ENCODE results near the gene GTPBP6. TPM values are rescaled to one million over a fixed set of nuclear protein-coding genes. Genes with fewer than 3 reads are reported as not detected.

GTPBP6 gene
- total RNA-seq, 3 donors from 2014 or later (not counting 1 experiment from before 2014, with no cell fraction given) = 46.9 to 62.8 (median 49.8) TPM

- H3K4me1 ChIP-seq (ENCODE audit: control insufficient read depth, insufficient read depth, low read length) = no peaks in the 10 kb centered on the region
- H3K36me3 Mint-ChIP-seq = no peaks in the 10 kb centered on the region
- no peaks in the 10 kb centered on the region for H3K27me3 ChIP-seq (ENCODE audit: control insufficient read depth, insufficient read depth, low read length)
- no peak overlapping the region for H3K27ac ChIP-seq (ENCODE audit: low read length)
- no peak for TF ChIP-seq CTCF (IDR thresholded peaks at IDR 0.05)
- no peaks in the 10 kb centered on the region for H3K9me3 ChIP-seq (ENCODE audit: control insufficient read depth, insufficient read depth, low read length)
- no peak overlapping the region for H3K27ac Mint-ChIP-seq
- H3K36me3 ChIP-seq (ENCODE audit: control insufficient read depth, insufficient read depth, low read length) = no peaks in the 10 kb centered on the region
- H3K4me3 Mint-ChIP-seq = no peak overlapping the region
- 94% methylated on average over 20 of the region's 20 CpGs for WGBS (ENCODE audit: insufficient coverage)
- no peaks in the 10 kb centered on the region for H3K9me3 Mint-ChIP-seq
- peaks cover 0 to 13% of the 10 kb centered on the region in 2 donors for H3K4me1 Mint-ChIP-seq
- DNase-seq = no peak
- no peak for ATAC-seq
- intact Hi-C loops (cut with micrococcal nuclease) = no loop called here
- no peaks in the 10 kb centered on the region for H3K27me3 Mint-ChIP-seq (ENCODE audit: low read depth in 2 of 2)
- H3K4me3 ChIP-seq (ENCODE audit: low read length) = no peak overlapping the region
Observed at GRCh38 chrX:350148-350533, 31.5 kb upstream of the GTPBP6 start.

- no peaks in the 10 kb centered on the region for H3K9me3 Mint-ChIP-seq
- no peak for TF ChIP-seq CTCF (IDR thresholded peaks at IDR 0.05)
- H3K4me1 ChIP-seq (ENCODE audit: control insufficient read depth, insufficient read depth, low read length) = no peaks in the 10 kb centered on the region
- no peak overlapping the region for H3K4me3 Mint-ChIP-seq
- no peak overlapping the region for H3K27ac ChIP-seq (ENCODE audit: low read length)
- no peaks in the 10 kb centered on the region for H3K9me3 ChIP-seq (ENCODE audit: control insufficient read depth, insufficient read depth, low read length)
- no peak overlapping the region for H3K27ac Mint-ChIP-seq
- H3K4me1 Mint-ChIP-seq = peaks cover 0 to 14% of the 10 kb centered on the region in 2 donors
- no peaks in the 10 kb centered on the region for H3K36me3 ChIP-seq (ENCODE audit: control insufficient read depth, insufficient read depth, low read length)
- WGBS (ENCODE audit: insufficient coverage) = 84% methylated on average over 10 of the region's 10 CpGs
- no peaks in the 10 kb centered on the region for H3K36me3 Mint-ChIP-seq
- DNase-seq = no peak
- no peaks in the 10 kb centered on the region for H3K27me3 Mint-ChIP-seq (ENCODE audit: low read depth in 2 of 2)
- no peaks in the 10 kb centered on the region for H3K27me3 ChIP-seq (ENCODE audit: control insufficient read depth, insufficient read depth, low read length)
- H3K4me3 ChIP-seq (ENCODE audit: low read length) = no peak overlapping the region
- intact Hi-C loops (cut with micrococcal nuclease) = loop anchor here (10.0 kb wide), 1 partner anchor 55 kb away; no protein-coding TSS in a partner anchor
- ATAC-seq = no peak
Observed at GRCh38 chrX:349702-350101, 31.1 kb upstream of the GTPBP6 start.

GRCh38 chrX:349196-349595 is 30.6 kb upstream of the GTPBP6 start:
- intact Hi-C loops (cut with micrococcal nuclease) = loop anchor here (10.0 kb wide), 1 partner anchor 56 kb away; no protein-coding TSS in a partner anchor
- Mint-ChIP-seq H3K4me1 (peaks cover 0 to 14% of the 10 kb centered on the region in 2 donors), H3K27ac (no peak overlapping the region), H3K9me3 (no peaks in the 10 kb centered on the region), H3K27me3 (ENCODE audit: low read depth in 2 of 2) (no peaks in the 10 kb centered on the region), H3K36me3 (no peaks in the 10 kb centered on the region), H3K4me3 (no peak overlapping the region)
- no peak for TF ChIP-seq CTCF (IDR thresholded peaks at IDR 0.05)
- H3K27me3 ChIP-seq (ENCODE audit: control insufficient read depth, insufficient read depth, low read length) = no peaks in the 10 kb centered on the region
- 98% methylated on average over 18 of the region's 18 CpGs for WGBS (ENCODE audit: insufficient coverage)
- H3K4me1 ChIP-seq (ENCODE audit: control insufficient read depth, insufficient read depth, low read length) = no peaks in the 10 kb centered on the region
- no peak for ATAC-seq
- H3K36me3 ChIP-seq (ENCODE audit: control insufficient read depth, insufficient read depth, low read length) = no peaks in the 10 kb centered on the region
- H3K4me3 ChIP-seq (ENCODE audit: low read length) = no peak overlapping the region
- DNase-seq = no peak
- no peak overlapping the region for H3K27ac ChIP-seq (ENCODE audit: low read length)
- H3K9me3 ChIP-seq (ENCODE audit: control insufficient read depth, insufficient read depth, low read length) = no peaks in the 10 kb centered on the region

- Mint-ChIP-seq H3K4me1 (peaks cover 0 to 14% of the 10 kb centered on the region in 2 donors), H3K27ac (no peak overlapping the region), H3K4me3 (no peak overlapping the region), H3K27me3 (ENCODE audit: low read depth in 2 of 2) (no peaks in the 10 kb centered on the region), H3K36me3 (no peaks in the 10 kb centered on the region), H3K9me3 (no peaks in the 10 kb centered on the region)
- Histone ChIP-seq H3K27ac (ENCODE audit: low read length) (no peak overlapping the region), H3K4me3 (ENCODE audit: low read length) (no peak overlapping the region), H3K27me3 (ENCODE audit: control insufficient read depth, insufficient read depth, low read length) (no peaks in the 10 kb centered on the region), H3K9me3 (ENCODE audit: control insufficient read depth, insufficient read depth, low read length) (no peaks in the 10 kb centered on the region), H3K4me1 (ENCODE audit: control insufficient read depth, insufficient read depth, low read length) (no peaks in the 10 kb centered on the region), H3K36me3 (ENCODE audit: control insufficient read depth, insufficient read depth, low read length) (no peaks in the 10 kb centered on the region)
- intact Hi-C loops (cut with micrococcal nuclease) = loop anchor here (10.0 kb wide), 1 partner anchor 56 kb away; no protein-coding TSS in a partner anchor
- TF ChIP-seq CTCF (IDR thresholded peaks at IDR 0.05) = no peak
- no peak for ATAC-seq
- WGBS (ENCODE audit: insufficient coverage) = 86% methylated on average over 10 of the region's 11 CpGs
- DNase-seq = no peak
Observed at GRCh38 chrX:348461-349117, 30.0 kb upstream of the GTPBP6 start.
